ENCODE data around the gene CDC25B.

The CDC25B gene

GRCh38 chr20:3786665-3787323, 9.3 kb upstream of the CDC25B start, which contains the start of gene CENPB (continued):
- TF ChIP-seq REST (tag by site-specific recombination; IDR thresholded peaks at IDR 0.05) (peak; percentile 86), ZNF514 (tag by site-specific recombination; IDR thresholded peaks at IDR 0.05) (no peak), ZNF629 (tag by site-specific recombination; IDR thresholded peaks at IDR 0.05) (no peak), ZNF747 (tag by site-specific recombination; IDR thresholded peaks at IDR 0.05) (no peak), ZNF10 (tag by site-specific recombination; IDR thresholded peaks at IDR 0.05) (no peak), GLIS1 (tag by site-specific recombination; IDR thresholded peaks at IDR 0.05) (no peak), MZF1 (tag by site-specific recombination; IDR thresholded peaks at IDR 0.05; ENCODE audit: borderline replicate concordance) (no peak), ZNF354C (tag by site-specific recombination; IDR thresholded peaks at IDR 0.05; ENCODE audit: borderline replicate concordance, low read depth) (no peak), ZNF561 (tag by site-specific recombination; IDR thresholded peaks at IDR 0.05; ENCODE audit: borderline replicate concordance) (peak; percentile 43; the same call in 1 of the 2 replicates), ZBTB8A (tag by site-specific recombination; IDR thresholded peaks at IDR 0.05) (0 out of 2 replicates have a peak, but pooled peaks have one; percentile 17), TRIM28 (IDR thresholded peaks at IDR 0.05; ENCODE audit: borderline replicate concordance, low read length) (no peak)
- TF ChIP-seq, protein P1, sequence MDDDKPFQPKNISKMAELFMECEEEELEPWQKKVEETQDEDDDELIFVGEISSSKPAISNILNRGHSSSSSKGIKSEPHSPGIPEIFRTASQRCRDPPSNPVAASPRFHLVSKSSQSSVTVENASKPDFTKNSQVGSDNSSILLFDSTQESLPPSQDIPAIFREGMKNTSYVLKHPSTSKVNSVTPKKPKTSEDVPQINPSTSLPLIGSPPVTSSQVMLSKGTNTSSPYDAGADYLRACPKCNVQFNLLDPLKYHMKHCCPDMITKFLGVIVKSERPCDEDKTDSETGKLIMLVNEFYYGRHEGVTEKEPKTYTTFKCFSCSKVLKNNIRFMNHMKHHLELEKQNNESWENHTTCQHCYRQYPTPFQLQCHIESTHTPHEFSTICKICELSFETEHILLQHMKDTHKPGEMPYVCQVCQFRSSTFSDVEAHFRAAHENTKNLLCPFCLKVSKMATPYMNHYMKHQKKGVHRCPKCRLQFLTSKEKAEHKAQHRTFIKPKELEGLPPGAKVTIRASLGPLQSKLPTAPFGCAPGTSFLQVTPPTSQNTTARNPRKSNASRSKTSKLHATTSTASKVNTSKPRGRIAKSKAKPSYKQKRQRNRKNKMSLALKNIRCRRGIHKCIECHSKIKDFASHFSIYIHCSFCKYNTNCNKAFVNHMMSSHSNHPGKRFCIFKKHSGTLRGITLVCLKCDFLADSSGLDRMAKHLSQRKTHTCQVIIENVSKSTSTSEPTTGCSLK (tag by site-specific recombination; IDR thresholded peaks at IDR 0.05) = no peak
- TF ChIP-seq, protein P2, sequence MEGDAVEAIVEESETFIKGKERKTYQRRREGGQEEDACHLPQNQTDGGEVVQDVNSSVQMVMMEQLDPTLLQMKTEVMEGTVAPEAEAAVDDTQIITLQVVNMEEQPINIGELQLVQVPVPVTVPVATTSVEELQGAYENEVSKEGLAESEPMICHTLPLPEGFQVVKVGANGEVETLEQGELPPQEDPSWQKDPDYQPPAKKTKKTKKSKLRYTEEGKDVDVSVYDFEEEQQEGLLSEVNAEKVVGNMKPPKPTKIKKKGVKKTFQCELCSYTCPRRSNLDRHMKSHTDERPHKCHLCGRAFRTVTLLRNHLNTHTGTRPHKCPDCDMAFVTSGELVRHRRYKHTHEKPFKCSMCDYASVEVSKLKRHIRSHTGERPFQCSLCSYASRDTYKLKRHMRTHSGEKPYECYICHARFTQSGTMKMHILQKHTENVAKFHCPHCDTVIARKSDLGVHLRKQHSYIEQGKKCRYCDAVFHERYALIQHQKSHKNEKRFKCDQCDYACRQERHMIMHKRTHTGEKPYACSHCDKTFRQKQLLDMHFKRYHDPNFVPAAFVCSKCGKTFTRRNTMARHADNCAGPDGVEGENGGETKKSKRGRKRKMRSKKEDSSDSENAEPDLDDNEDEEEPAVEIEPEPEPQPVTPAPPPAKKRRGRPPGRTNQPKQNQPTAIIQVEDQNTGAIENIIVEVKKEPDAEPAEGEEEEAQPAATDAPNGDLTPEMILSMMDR (tag by site-specific recombination; IDR thresholded peaks at IDR 0.05) = peak; percentile 42; the same call in 1 of the 2 replicates

DNA sequence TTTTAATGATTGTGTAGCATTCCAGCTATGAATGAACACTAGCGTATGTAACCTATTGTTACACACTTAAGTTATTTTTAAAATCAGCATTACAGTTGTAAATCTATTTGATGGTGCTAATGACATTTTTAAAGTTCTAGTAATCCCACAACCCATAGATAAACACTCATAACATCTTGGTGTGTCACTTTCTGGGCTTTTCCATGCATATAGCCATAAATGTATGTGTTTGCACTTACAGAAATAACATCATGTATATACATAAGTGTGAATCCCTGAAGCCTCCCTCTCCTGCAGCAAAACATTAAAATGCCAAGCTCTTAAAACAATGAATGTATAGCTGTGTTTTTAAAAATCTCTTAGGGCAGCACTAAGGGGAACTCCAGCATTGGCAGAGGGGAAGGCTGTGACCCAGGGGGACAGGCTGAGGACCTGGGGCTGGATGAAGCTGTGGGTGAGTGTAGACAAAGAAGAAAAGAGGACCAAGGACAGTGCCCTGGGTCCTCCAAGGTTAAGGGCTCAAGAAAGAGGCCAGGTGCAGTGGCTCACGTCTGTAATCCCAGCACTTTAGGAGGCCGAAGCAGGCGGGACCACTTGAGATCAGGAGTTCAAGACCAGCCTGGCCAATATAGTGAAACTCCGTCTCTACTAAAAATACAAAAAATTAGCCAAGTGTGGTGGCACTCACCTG, 8.6 kb upstream of the CDC25B start:
- POLR2A ChIA-PET = interaction anchor here (1.0 to 3.9 kb wide), 5 partner anchors 8 to 44 kb away, joined by 3 to 30 read pairs (median 6); partner anchors contain the start of genes AP5S1 and CDC25B
- peaks cover 17% of the 10 kb centered on the region; the same call in 1 of the 2 replicates for H3K4me1 ChIP-seq (ENCODE audit: control insufficient read depth, insufficient read depth, low read length)
- TF ChIP-seq ZNF677 (tag by site-specific recombination; IDR thresholded peaks at IDR 0.05) = no peak
- TF ChIP-seq KLF8 (tag by site-specific recombination; IDR thresholded peaks at IDR 0.05) = no peak
- peak; percentile 77 for TF ChIP-seq REST (tag by site-specific recombination; IDR thresholded peaks at IDR 0.05)
- TF ChIP-seq ZNF335 (tag by site-specific recombination; conservative IDR thresholded peaks at IDR 0.05) = 0 out of 2 replicates have a peak, but pooled peaks have one; percentile 1
- no peak for TF ChIP-seq ZNF48 (tag by site-specific recombination; IDR thresholded peaks at IDR 0.05)
- TF ChIP-seq ZSCAN23 (tag by site-specific recombination; IDR thresholded peaks at IDR 0.05) = no peak
- no peak for TF ChIP-seq ZNF768 (tag by site-specific recombination; IDR thresholded peaks at IDR 0.05)
- peaks cover 0 to 21% of the 10 kb centered on the region in 2 experiments; a peak in 2 of 3 replicates for H3K36me3 ChIP-seq (ENCODE audit: control insufficient read depth in 2 of 2, insufficient read depth in 1 of 2, low read length in 2 of 2)
- CTCF ChIA-PET = interaction anchor here (0.6 to 10.3 kb wide), 17 partner anchors 9 to 1144 kb away, joined by 3 to 142 read pairs (median 4); partner anchors contain the start of genes AP5S1 and CDC25B
- peak overlapping the region; percentile 1; the same call in 1 of the 2 replicates for H3K4me3 ChIP-seq (ENCODE audit: low read depth, low read length)
- no peaks in the 10 kb centered on the region for H3K9me3 ChIP-seq (ENCODE audit: control insufficient read depth, insufficient read depth, low read depth, low read length)
- no peak overlapping the region for H3K27ac ChIP-seq (ENCODE audit: extremely low read depth, low read depth, low read length)

Measured in HEK293 (cell line).